ENCODE data around the gene TRIM24. TPM values are rescaled to one million over a fixed set of nuclear protein-coding genes. Genes with fewer than 3 reads are reported as not detected.
A peak's percentile ranks its signal among the peaks of the same experiment; 100 is the strongest.

The TRIM24 gene
- total RNA-seq, 1 experiment from 2014 or later, result 113 TPM

DNA sequence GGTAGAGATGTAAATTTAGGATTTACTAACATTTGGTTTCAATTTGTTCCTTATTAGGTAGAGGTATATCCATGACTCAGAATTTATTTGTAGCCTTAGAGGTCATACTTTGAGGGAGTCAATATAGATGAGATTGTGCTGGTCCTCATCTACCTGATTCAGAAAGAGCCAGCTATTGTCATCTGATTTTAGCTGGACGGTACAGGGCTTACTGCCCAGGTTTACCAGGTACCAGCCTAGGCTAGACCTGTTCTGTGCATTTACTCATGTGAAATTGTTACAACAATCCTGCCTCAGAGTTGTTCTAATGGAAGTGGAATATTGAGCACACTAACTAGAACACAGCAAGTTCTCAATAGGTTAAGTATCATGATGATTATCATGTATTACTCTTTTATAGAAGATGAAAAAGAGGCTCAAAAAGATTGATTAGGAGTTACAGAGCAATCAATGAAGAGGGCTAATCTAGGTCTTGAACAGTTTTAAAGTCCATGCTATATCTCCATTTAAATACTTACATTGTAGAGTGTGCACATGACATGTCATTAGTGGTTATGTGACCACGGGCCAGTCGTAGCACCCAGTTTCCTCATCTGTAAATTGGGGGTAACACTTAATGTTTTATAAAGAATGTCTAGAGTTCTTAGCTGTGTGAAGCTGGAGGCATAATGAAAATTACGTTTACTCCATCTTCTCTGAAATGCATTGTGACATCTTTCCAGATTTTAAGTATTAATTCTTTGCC lies 42.1 kb downstream of the TRIM24 start:
- peak; percentile 30; the same call in 1 of the 2 replicates for ATAC-seq
- DNase-seq (ENCODE audit: low spot score), result no peak
- Mint-ChIP-seq H3K4me1 (peaks cover 51% of the 10 kb centered on the region), H3K27me3 (ENCODE audit: low read depth) (no peaks in the 10 kb centered on the region), H3K27ac (peak overlapping the region; percentile 91), H3K9me3 (no peaks in the 10 kb centered on the region), H3K4me3 (0 out of 2 replicates have a peak overlapping the region, but pooled peaks have one; percentile 1), H3K36me3 (peaks cover 47% of the 10 kb centered on the region)
- TF ChIP-seq NR1H2 (CRISPR knock-in tag; IDR thresholded peaks at IDR 0.05) (no peak), IRF2 (CRISPR knock-in tag; IDR thresholded peaks at IDR 0.05; ENCODE audit: borderline replicate concordance, low read depth) (no peak), RELA (CRISPR knock-in tag; IDR thresholded peaks at IDR 0.05; ENCODE audit: borderline replicate concordance) (no peak), CREB1 (CRISPR knock-in tag; IDR thresholded peaks at IDR 0.05) (no peak), MXD4 (CRISPR knock-in tag; IDR thresholded peaks at IDR 0.05; ENCODE audit: borderline replicate concordance) (no peak)
- TF ChIP-seq, protein P1, sequence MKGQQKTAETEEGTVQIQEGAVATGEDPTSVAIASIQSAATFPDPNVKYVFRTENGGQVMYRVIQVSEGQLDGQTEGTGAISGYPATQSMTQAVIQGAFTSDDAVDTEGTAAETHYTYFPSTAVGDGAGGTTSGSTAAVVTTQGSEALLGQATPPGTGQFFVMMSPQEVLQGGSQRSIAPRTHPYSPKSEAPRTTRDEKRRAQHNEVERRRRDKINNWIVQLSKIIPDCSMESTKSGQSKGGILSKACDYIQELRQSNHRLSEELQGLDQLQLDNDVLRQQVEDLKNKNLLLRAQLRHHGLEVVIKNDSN (CRISPR knock-in tag; IDR thresholded peaks at IDR 0.05), result no peak
- POLR2A ChIA-PET, result no interaction called here
- CTCF ChIA-PET, result no interaction called here

DNA sequence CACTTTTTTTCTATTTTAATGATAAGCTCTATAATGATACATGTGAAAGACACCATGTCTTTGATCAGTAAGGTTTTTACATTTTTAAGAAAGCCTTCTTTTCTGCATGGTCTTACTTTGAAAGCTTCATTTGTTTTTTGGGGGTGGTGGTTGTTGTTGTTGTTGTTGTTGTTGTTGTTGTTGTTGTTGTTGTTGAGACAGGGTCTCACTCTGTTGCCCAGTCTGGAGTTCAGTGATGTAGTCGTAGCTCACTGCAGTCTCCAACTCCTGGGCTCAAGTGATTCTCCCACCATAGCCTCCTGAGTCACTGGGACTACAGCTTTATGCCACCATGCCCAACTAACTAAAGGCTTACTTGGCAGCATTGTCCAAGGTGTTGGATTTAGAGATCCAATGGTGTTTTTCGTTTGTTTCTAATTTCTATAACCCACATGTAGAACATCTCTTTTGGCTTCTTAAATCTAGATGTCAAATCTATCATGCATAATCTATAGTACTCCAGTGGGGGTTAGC lies 45.4 kb downstream of the TRIM24 start:
- Mint-ChIP-seq H3K4me1 (peaks cover 37% of the 10 kb centered on the region), H3K4me3 (no peak overlapping the region), H3K36me3 (peaks cover 61% of the 10 kb centered on the region), H3K27ac (peak overlapping the region; percentile 48), H3K9me3 (peaks cover 14% of the 10 kb centered on the region), H3K27me3 (ENCODE audit: low read depth) (no peaks in the 10 kb centered on the region)
- no peak for DNase-seq (ENCODE audit: low spot score)
- CTCF ChIA-PET, result no interaction called here
- POLR2A ChIA-PET, result no interaction called here
- no peak for TF ChIP-seq ZBTB21 (CRISPR knock-in tag; IDR thresholded peaks at IDR 0.05; ENCODE audit: borderline replicate concordance)
- TF ChIP-seq ZNF121 (CRISPR knock-in tag; IDR thresholded peaks at IDR 0.05), result peak; percentile 84
- ATAC-seq, result no peak

DNA sequence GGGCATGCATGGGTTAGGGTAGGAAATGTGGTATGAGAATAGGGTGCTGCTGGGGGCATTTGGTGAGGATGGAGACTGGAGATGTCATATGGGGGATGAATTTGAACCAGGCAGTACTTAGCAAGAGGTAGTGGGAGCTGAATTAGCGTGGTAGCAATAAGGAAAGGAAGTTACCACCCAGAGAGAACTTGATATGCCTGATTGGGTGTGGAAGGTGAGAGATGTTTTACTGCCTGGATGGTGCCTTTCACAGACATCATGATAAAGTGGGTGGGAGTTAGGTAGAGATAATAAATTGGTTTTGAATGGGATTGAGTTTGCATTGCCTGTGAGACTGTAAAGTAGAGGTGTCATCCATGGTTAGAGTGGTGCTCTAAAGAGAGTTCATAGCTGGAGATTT lies 46.7 kb downstream of the TRIM24 start:
- ATAC-seq, result no peak
- peaks cover 74% of the 10 kb centered on the region for H3K36me3 Mint-ChIP-seq
- no peak for DNase-seq (ENCODE audit: low spot score)
- POLR2A ChIA-PET, result no interaction called here
- no peak for TF ChIP-seq MXD4 (CRISPR knock-in tag; IDR thresholded peaks at IDR 0.05; ENCODE audit: borderline replicate concordance)
- TF ChIP-seq, protein P2, sequence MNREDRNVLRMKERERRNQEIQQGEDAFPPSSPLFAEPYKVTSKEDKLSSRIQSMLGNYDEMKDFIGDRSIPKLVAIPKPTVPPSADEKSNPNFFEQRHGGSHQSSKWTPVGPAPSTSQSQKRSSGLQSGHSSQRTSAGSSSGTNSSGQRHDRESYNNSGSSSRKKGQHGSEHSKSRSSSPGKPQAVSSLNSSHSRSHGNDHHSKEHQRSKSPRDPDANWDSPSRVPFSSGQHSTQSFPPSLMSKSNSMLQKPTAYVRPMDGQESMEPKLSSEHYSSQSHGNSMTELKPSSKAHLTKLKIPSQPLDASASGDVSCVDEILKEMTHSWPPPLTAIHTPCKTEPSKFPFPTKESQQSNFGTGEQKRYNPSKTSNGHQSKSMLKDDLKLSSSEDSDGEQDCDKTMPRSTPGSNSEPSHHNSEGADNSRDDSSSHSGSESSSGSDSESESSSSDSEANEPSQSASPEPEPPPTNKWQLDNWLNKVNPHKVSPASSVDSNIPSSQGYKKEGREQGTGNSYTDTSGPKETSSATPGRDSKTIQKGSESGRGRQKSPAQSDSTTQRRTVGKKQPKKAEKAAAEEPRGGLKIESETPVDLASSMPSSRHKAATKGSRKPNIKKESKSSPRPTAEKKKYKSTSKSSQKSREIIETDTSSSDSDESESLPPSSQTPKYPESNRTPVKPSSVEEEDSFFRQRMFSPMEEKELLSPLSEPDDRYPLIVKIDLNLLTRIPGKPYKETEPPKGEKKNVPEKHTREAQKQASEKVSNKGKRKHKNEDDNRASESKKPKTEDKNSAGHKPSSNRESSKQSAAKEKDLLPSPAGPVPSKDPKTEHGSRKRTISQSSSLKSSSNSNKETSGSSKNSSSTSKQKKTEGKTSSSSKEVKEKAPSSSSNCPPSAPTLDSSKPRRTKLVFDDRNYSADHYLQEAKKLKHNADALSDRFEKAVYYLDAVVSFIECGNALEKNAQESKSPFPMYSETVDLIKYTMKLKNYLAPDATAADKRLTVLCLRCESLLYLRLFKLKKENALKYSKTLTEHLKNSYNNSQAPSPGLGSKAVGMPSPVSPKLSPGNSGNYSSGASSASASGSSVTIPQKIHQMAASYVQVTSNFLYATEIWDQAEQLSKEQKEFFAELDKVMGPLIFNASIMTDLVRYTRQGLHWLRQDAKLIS (CRISPR knock-in tag; IDR thresholded peaks at IDR 0.05; ENCODE audit: borderline replicate concordance), result no peak
- TF ChIP-seq CBFB (CRISPR knock-in tag; IDR thresholded peaks at IDR 0.05; ENCODE audit: low read depth), result no peak
- TF ChIP-seq SMAD4 (CRISPR knock-in tag; IDR thresholded peaks at IDR 0.05), result no peak
- TF ChIP-seq, protein P3, sequence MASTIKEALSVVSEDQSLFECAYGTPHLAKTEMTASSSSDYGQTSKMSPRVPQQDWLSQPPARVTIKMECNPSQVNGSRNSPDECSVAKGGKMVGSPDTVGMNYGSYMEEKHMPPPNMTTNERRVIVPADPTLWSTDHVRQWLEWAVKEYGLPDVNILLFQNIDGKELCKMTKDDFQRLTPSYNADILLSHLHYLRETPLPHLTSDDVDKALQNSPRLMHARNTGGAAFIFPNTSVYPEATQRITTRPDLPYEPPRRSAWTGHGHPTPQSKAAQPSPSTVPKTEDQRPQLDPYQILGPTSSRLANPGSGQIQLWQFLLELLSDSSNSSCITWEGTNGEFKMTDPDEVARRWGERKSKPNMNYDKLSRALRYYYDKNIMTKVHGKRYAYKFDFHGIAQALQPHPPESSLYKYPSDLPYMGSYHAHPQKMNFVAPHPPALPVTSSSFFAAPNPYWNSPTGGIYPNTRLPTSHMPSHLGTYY (CRISPR knock-in tag; IDR thresholded peaks at IDR 0.05), result no peak
- TF ChIP-seq JAZF1 (CRISPR knock-in tag; IDR thresholded peaks at IDR 0.05), result no peak
- no peak for TF ChIP-seq IRF2 (CRISPR knock-in tag; IDR thresholded peaks at IDR 0.05; ENCODE audit: borderline replicate concordance, low read depth)
- TF ChIP-seq CREB1 (CRISPR knock-in tag; IDR thresholded peaks at IDR 0.05), result no peak
- TF ChIP-seq, protein P4, sequence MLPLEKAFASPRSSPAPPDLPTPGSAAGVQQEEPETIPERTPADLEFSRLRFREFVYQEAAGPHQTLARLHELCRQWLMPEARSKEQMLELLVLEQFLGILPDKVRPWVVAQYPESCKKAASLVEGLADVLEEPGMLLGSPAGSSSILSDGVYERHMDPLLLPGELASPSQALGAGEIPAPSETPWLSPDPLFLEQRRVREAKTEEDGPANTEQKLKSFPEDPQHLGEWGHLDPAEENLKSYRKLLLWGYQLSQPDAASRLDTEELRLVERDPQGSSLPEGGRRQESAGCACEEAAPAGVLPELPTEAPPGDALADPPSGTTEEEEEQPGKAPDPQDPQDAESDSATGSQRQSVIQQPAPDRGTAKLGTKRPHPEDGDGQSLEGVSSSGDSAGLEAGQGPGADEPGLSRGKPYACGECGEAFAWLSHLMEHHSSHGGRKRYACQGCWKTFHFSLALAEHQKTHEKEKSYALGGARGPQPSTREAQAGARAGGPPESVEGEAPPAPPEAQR (CRISPR knock-in tag; IDR thresholded peaks at IDR 0.05), result no peak
- no peak for TF ChIP-seq RELA (CRISPR knock-in tag; IDR thresholded peaks at IDR 0.05; ENCODE audit: borderline replicate concordance)
- TF ChIP-seq FOXK1 (CRISPR knock-in tag; IDR thresholded peaks at IDR 0.05), result no peak
- no peak for TF ChIP-seq GABPB1 (CRISPR knock-in tag; IDR thresholded peaks at IDR 0.05)
- no peak for TF ChIP-seq ESRRA (CRISPR knock-in tag; IDR thresholded peaks at IDR 0.05; ENCODE audit: borderline replicate concordance)
- no peak for TF ChIP-seq JUN (CRISPR knock-in tag; IDR thresholded peaks at IDR 0.05)
- TF ChIP-seq, protein P5, sequence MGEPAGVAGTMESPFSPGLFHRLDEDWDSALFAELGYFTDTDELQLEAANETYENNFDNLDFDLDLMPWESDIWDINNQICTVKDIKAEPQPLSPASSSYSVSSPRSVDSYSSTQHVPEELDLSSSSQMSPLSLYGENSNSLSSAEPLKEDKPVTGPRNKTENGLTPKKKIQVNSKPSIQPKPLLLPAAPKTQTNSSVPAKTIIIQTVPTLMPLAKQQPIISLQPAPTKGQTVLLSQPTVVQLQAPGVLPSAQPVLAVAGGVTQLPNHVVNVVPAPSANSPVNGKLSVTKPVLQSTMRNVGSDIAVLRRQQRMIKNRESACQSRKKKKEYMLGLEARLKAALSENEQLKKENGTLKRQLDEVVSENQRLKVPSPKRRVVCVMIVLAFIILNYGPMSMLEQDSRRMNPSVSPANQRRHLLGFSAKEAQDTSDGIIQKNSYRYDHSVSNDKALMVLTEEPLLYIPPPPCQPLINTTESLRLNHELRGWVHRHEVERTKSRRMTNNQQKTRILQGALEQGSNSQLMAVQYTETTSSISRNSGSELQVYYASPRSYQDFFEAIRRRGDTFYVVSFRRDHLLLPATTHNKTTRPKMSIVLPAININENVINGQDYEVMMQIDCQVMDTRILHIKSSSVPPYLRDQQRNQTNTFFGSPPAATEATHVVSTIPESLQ (CRISPR knock-in tag; IDR thresholded peaks at IDR 0.05), result no peak
- H3K4me1 Mint-ChIP-seq, result peaks cover 34% of the 10 kb centered on the region
- peak overlapping the region; percentile 30 for H3K27ac Mint-ChIP-seq
- H3K9me3 Mint-ChIP-seq, result peaks cover 22% of the 10 kb centered on the region
- H3K27me3 Mint-ChIP-seq (ENCODE audit: low read depth), result no peaks in the 10 kb centered on the region
- H3K4me3 Mint-ChIP-seq, result no peak overlapping the region
- CTCF ChIA-PET, result no interaction called here

All from WTC11 (cell line).